ENCODE data around the gene RASSF7.

Gene RASSF7

DNA sequence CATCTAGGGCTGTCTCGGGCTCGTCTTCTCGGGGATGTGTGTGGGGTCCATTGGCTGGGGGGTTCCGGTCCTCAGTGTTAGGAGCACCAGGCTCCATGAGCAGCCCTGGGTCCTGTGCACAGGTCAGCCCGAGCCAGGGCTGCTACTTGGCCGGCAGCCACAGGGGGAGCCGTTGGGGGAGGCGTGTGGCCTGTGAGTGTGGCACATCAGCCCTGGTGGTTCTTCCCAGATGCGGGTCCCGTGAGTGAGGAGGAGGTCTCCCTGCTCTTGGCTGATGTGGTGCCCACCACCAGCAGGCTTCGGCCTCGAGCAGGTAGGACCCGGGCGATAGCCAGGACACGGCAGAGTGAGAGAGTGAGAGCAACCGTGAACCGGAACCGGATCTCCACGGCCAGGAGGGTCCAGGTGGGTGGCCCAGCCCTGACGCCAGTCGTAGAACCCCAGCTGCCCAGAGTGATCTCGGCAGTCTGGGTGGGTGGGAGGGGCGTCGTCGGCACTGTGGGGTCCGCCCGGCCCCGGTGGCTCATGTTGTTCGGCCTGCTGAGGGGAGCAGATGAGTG, 36.5 kb downstream of the RASSF7 start:
- TF ChIP-seq FOXM1 (IDR thresholded peaks at IDR 0.05; ENCODE audit: borderline replicate concordance) (no peak), BHLHE40 (IDR thresholded peaks at IDR 0.05; ENCODE audit: borderline replicate concordance) (no peak), TARDBP (IDR thresholded peaks at IDR 0.05) (no peak), L3MBTL2 (conservative IDR thresholded peaks at IDR 0.05) (no peak), NFRKB (IDR thresholded peaks at IDR 0.05) (no peak), SP1 (IDR thresholded peaks at IDR 0.05) (no peak)
- TF ChIP-seq, protein P1, sequence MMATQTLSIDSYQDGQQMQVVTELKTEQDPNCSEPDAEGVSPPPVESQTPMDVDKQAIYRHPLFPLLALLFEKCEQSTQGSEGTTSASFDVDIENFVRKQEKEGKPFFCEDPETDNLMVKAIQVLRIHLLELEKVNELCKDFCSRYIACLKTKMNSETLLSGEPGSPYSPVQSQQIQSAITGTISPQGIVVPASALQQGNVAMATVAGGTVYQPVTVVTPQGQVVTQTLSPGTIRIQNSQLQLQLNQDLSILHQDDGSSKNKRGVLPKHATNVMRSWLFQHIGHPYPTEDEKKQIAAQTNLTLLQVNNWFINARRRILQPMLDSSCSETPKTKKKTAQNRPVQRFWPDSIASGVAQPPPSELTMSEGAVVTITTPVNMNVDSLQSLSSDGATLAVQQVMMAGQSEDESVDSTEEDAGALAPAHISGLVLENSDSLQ (IDR thresholded peaks at IDR 0.05) = no peak
- ChIA-PET POLR2A (no interaction called here), CTCF (no interaction called here)
- peak; percentile 52 for DNase-seq (ENCODE audit: extremely low spot score)

- ChIA-PET CTCF (no interaction called here), POLR2A (no interaction called here)
- no peak for DNase-seq (ENCODE audit: extremely low spot score)
- TF ChIP-seq ELF4 (IDR thresholded peaks at IDR 0.05) (no peak), FOXK2 (IDR thresholded peaks at IDR 0.05) (no peak), TARDBP (IDR thresholded peaks at IDR 0.05) (no peak), ARNT (IDR thresholded peaks at IDR 0.05) (no peak), BHLHE40 (IDR thresholded peaks at IDR 0.05; ENCODE audit: borderline replicate concordance) (no peak), FOXM1 (IDR thresholded peaks at IDR 0.05; ENCODE audit: borderline replicate concordance) (no peak), FOXA1 (IDR thresholded peaks at IDR 0.05) (no peak), L3MBTL2 (conservative IDR thresholded peaks at IDR 0.05) (no peak)
- TF ChIP-seq, protein P1 (IDR thresholded peaks at IDR 0.05) = no peak
Observed at GRCh38 chr11:598005-598680, 37.4 kb downstream of the RASSF7 start.

GRCh38 chr11:601573-602245, 40.9 kb downstream of the RASSF7 start:
- CTCF ChIA-PET = no interaction called here
- TF ChIP-seq FOXA1 (IDR thresholded peaks at IDR 0.05) = no peak
- TF ChIP-seq CTBP1 (IDR thresholded peaks at IDR 0.05; ENCODE audit: borderline replicate concordance) = no peak
- TF ChIP-seq ZNF384 (IDR thresholded peaks at IDR 0.05) = no peak
- TF ChIP-seq FOXM1 (IDR thresholded peaks at IDR 0.05; ENCODE audit: borderline replicate concordance) = no peak
- no peak for TF ChIP-seq FOXK2 (IDR thresholded peaks at IDR 0.05)
- TF ChIP-seq BHLHE40 (IDR thresholded peaks at IDR 0.05; ENCODE audit: borderline replicate concordance) = no peak
- TF ChIP-seq ELF4 (IDR thresholded peaks at IDR 0.05) = no peak
- TF ChIP-seq ARNT (IDR thresholded peaks at IDR 0.05) = no peak
- TF ChIP-seq L3MBTL2 (conservative IDR thresholded peaks at IDR 0.05) = no peak
- no peak for TF ChIP-seq SUZ12 (IDR thresholded peaks at IDR 0.05)
- no peak for TF ChIP-seq LEF1 (IDR thresholded peaks at IDR 0.05; ENCODE audit: borderline replicate concordance)
- TF ChIP-seq HDGF (IDR thresholded peaks at IDR 0.05; ENCODE audit: borderline replicate concordance) = no peak
- TF ChIP-seq, protein P1 (IDR thresholded peaks at IDR 0.05) = no peak
- no peak for TF ChIP-seq SP1 (IDR thresholded peaks at IDR 0.05)
- no peak for TF ChIP-seq TARDBP (IDR thresholded peaks at IDR 0.05)
- TF ChIP-seq NFRKB (IDR thresholded peaks at IDR 0.05) = no peak
- DNase-seq (ENCODE audit: extremely low spot score) = no peak
- POLR2A ChIA-PET = no interaction called here

GRCh38 chr11:603154-603553, 42.4 kb downstream of the RASSF7 start:
- ChIA-PET POLR2A (no interaction called here), CTCF (no interaction called here)
- TF ChIP-seq HDGF (IDR thresholded peaks at IDR 0.05; ENCODE audit: borderline replicate concordance) (no peak), ARNT (IDR thresholded peaks at IDR 0.05) (no peak), SP1 (IDR thresholded peaks at IDR 0.05) (no peak), ELF4 (IDR thresholded peaks at IDR 0.05) (no peak), NFRKB (IDR thresholded peaks at IDR 0.05) (no peak), FOXA1 (IDR thresholded peaks at IDR 0.05) (no peak), TARDBP (IDR thresholded peaks at IDR 0.05) (no peak), CTBP1 (IDR thresholded peaks at IDR 0.05; ENCODE audit: borderline replicate concordance) (no peak), FOXK2 (IDR thresholded peaks at IDR 0.05) (no peak), ZNF384 (IDR thresholded peaks at IDR 0.05) (no peak), BHLHE40 (IDR thresholded peaks at IDR 0.05; ENCODE audit: borderline replicate concordance) (no peak), SUZ12 (IDR thresholded peaks at IDR 0.05) (no peak), LEF1 (IDR thresholded peaks at IDR 0.05; ENCODE audit: borderline replicate concordance) (no peak), L3MBTL2 (conservative IDR thresholded peaks at IDR 0.05) (no peak), FOXM1 (IDR thresholded peaks at IDR 0.05; ENCODE audit: borderline replicate concordance) (no peak)
- TF ChIP-seq, protein P1 (IDR thresholded peaks at IDR 0.05) = no peak
- DNase-seq (ENCODE audit: extremely low spot score) = no peak

Data from HEK293T (cell line).